Muscle of leg (tissue), 11 donors: Measurements from ENCODE around the gene IPMK. TPM values are rescaled to one million over a fixed set of nuclear protein-coding genes. Genes with fewer than 3 reads are reported as not detected.
A peak's percentile ranks its signal among the peaks of the same experiment; 100 is the strongest.

Experiments used
- DNase-seq: peaks from one replicate; pipeline ENCODE4 v3.0.0; 2013
- H3K27ac ChIP-seq: one replicate; pipeline ENCODE4 v1.5.1; 2013; ENCODE audit warnings: mild to moderate bottlenecking, low read length, control low read depth
- H3K27me3 ChIP-seq: one replicate; pipeline ENCODE4 v1.6.1; 2013; ENCODE audit warnings: low read length; ENCODE audit not compliant: control insufficient read depth, insufficient read depth
- H3K36me3 ChIP-seq: one replicate; pipeline ENCODE4 v1.6.1; 2013; ENCODE audit warnings: low read length; ENCODE audit not compliant: control insufficient read depth, insufficient read depth
- H3K4me1 ChIP-seq: one replicate; pipeline ENCODE4 v1.6.1; 2013; ENCODE audit warnings: low read length; ENCODE audit not compliant: control insufficient read depth, insufficient read depth
- H3K4me3 ChIP-seq: one replicate; pipeline ENCODE4 v1.5.1; 2013; ENCODE audit warnings: low read length, control low read depth
- H3K9me3 ChIP-seq: replicated peaks from 2 replicates; pipeline ENCODE4 v1.6.1; 2013; ENCODE audit warnings: low read depth, low read length; ENCODE audit not compliant: control insufficient read depth
- WGBS: methylation state at CpG from one replicate; pipeline ENCODE4 v1.1.5; 2013; ENCODE audit warnings: missing lambda C conversion rate; ENCODE audit not compliant: insufficient coverage; 5-methylcytosine and 5-hydroxymethylcytosine counted together
- polyA plus RNA-seq, 8 donors: library from polyadenylated mRNA; unstranded; fragments of 120-200 nt; gene quantifications; one replicate each; pipeline versions ENCODE4 v1.2.1 to v1.2.3, GENCODE V29; 2013; ENCODE audit warnings: inconsistent platforms in 1 of 8, low replicate concordance in 1 of 8; ENCODE audit not compliant: insufficient read length in 8 of 8, insufficient read depth in 1 of 8
- total RNA-seq: library from RNA; stranded (reverse); fragments of 120-200 nt; gene quantifications from one replicate; pipeline ENCODE4 v1.2.4, GENCODE V29; 2013

Gene IPMK
- total and polyA plus RNA-seq, 9 donors = 2.7 to 4.6 (median 3.5) TPM

DNA sequence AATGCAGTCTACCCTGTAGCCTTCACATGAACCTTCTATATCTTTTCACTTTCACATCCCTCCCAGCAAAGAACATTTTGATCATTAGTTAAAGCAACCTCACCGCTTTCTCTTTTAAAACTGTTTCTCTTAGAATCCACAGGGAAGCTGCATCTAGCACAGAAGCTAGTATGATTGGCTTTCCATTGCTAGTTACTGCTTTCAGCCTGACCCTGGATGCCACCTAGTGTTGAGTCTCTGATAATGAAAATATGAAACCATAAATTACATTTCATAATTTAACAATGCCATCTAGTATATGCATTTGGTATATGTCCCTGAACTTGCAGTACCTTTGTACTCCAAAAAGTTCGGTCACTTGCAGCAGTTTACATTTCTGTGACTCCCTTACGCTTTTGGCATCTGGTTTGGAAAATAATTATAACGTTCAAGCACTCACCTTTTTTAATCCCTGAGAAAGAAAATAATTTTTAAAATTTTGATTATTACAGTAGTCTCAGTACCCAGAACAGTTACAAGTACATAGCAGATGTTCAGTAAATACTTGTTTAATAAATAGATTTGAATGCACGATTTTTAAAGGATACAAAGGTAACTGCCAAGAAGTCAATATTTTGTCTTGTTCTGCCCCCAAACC is 24.0 kb upstream of the IPMK start:
- DNase-seq = peak; percentile 62

DNA sequence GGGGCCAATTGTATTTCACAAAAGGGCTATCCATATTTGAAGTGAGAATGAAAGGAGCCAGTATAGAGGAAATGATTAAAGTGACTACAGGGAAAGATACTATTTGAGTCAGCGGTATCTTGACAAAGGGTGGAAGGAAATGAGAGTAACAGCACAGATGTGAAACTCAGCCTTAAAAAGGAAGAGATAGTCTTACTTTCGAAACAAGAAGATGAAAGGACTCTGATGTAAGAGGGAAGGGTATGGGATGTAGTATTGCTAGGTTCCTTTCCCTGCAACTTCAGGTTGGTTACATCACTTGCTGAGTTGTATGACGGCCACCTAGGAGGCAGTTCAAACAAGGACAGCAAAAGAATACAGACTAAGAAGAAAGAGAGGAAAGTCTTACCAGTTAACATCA is 14.9 kb upstream of the IPMK start:
- WGBS = 67% methylated on average over 3 of the region's 3 CpGs
- peak; percentile 55 for DNase-seq
- Histone ChIP-seq H3K27ac (no peak overlapping the region), H3K36me3 (peaks cover 9% of the 10 kb centered on the region), H3K4me1 (no peaks in the 10 kb centered on the region), H3K4me3 (no peak overlapping the region), H3K9me3 (no peaks in the 10 kb centered on the region), H3K27me3 (no peaks in the 10 kb centered on the region)

More for the DNA sequence above, 24.0 kb upstream of the IPMK start:
- H3K4me3 ChIP-seq = no peak overlapping the region
- no peaks in the 10 kb centered on the region for H3K9me3 ChIP-seq
- H3K27me3 ChIP-seq = no peaks in the 10 kb centered on the region
- no peak overlapping the region for H3K27ac ChIP-seq
- no peaks in the 10 kb centered on the region for H3K36me3 ChIP-seq
- no peaks in the 10 kb centered on the region for H3K4me1 ChIP-seq
- WGBS = 60% methylated on average over 1 of the region's 5 CpGs

DNA sequence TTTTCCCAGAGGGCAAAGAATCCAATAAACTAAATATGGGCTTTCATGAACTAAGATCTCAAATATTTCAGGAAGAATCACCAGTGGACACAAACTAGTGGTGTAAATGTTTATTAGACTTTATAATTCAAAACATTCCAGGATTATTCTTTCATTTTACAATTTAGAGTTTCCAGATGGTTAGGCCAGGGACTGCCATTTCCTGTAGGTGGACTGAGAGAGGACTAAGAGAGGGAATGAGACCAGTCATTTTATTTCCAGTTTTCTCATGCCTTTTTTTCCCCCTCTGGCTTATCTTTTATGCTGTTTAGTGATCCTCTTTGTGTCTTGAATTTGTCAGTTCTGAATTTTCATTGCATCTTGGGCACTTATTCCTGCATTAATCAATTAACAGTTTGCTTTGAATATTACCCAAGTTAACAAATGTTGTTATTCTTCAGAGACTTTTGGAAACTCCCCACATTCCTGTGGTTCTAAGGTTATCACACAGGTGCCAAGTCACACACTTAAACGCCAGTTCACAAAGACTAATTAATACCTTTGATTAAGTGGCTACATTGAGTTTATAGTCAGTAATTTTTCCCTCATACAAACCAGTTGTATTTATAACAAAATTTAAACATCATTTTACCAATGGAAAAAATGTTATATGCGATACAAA is 13.5 kb upstream of the IPMK start:
- Histone ChIP-seq H3K9me3 (no peaks in the 10 kb centered on the region), H3K4me3 (no peak overlapping the region), H3K4me1 (no peaks in the 10 kb centered on the region), H3K27ac (no peak overlapping the region), H3K36me3 (peaks cover 9% of the 10 kb centered on the region), H3K27me3 (no peaks in the 10 kb centered on the region)
- WGBS = no CpG with 5 or more reads among the region's 2 CpGs
- no peak for DNase-seq

DNA sequence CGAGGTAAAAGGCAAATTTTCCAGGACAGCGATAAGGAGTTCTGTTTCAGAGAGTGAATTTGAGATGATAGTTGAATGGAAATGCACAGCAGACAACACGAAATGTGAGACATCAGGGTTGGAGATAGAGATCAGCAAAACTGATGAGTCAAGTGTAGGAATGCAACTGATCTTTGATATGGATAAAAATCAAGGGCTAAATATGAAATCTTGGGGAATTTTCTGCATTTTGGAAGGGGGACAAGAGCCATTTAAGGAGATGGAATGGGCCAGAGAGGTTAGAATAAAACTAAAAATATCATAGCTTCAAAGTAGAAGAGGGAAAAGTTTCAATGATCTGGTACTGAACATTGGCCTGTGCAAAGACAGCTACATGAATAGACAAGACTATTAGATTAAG is 12.8 kb upstream of the IPMK start:
- no peak for DNase-seq

DNA sequence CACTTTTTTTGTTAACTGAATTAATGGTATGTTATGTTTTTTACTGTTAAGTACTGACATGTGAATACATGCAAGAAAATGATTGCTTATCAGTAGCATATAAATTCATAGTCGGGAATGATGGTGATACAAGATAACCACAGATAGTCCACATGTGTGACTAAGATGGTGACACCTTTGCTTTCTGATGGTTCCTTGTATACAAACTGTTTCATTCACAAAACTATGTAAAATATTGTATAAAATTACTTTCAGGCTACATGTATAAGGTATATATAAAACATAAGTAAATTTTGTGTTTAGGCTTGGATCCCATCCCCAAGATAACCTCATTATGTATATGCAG is 11.2 kb upstream of the IPMK start:
- Histone ChIP-seq H3K9me3 (no peaks in the 10 kb centered on the region), H3K27ac (no peak overlapping the region), H3K4me1 (no peaks in the 10 kb centered on the region), H3K4me3 (no peak overlapping the region), H3K27me3 (no peaks in the 10 kb centered on the region), H3K36me3 (peaks cover 9% of the 10 kb centered on the region)
- DNase-seq = no peak
- no CpG with 5 or more reads among the region's 1 CpG for WGBS

More for the DNA sequence above, 12.8 kb upstream of the IPMK start:
- Histone ChIP-seq H3K9me3 (no peaks in the 10 kb centered on the region), H3K27me3 (no peaks in the 10 kb centered on the region), H3K27ac (no peak overlapping the region), H3K36me3 (peaks cover 9% of the 10 kb centered on the region), H3K4me1 (no peaks in the 10 kb centered on the region), H3K4me3 (no peak overlapping the region)
- 88% methylated on average over 3 of the region's 3 CpGs for WGBS

DNA sequence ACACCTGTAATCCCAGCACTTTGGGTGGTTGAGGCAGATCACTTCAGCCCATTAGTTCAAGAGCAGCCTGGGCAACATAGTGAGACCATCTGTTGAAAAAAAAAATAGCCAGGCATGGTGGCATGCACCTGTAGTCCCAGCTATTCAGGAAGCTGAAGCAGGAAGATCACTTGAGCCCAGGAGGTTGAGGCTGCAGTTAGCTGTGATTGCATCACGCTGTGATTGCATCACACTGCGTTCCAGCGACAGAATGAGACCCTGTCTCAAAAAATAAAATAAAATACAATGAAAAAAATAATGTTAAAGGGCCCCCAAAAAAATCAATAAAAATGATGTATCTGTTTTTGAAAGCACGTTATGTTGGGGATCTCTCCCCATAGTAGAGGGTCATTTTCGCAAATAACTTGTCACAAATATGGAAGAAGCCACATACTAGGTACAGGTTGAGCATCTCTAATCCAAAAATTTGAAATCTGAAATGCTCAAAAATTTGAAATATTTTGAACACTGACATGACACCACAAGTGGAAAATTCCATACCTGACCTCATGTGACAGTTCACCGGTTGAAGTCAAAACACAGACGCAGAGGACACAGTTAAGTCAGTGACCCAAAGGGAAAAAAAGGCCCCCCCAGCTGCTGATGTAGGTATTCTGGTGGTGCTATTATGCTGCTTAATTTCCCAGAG is 10.7 kb upstream of the IPMK start:
- Histone ChIP-seq H3K9me3 (no peaks in the 10 kb centered on the region), H3K27ac (no peak overlapping the region), H3K36me3 (peaks cover 9% of the 10 kb centered on the region), H3K27me3 (no peaks in the 10 kb centered on the region), H3K4me1 (no peaks in the 10 kb centered on the region), H3K4me3 (no peak overlapping the region)
- DNase-seq = no peak
- WGBS = no CpG with 5 or more reads among the region's 7 CpGs

DNA sequence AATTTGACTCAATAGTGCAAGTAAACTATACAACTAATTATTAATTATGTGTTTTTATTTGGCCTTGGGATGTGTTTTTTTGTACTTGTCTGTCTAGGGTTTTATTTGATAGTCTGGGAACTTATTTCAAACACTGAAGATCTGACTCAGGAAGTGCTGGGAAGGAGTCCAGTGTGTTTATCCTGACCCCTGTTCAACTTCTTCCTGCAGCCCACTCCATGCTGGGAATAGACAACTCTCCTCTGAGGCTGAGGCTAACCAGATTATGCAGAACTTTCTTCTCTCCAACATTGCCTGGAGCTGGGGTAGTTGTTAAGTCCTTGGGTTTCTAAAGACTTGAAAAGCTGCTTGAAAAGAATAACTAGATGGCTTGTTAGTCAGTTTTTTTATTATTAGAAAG is 8.2 kb upstream of the IPMK start:
- no peaks in the 10 kb centered on the region for H3K27me3 ChIP-seq
- H3K9me3 ChIP-seq = no peaks in the 10 kb centered on the region
- no peak overlapping the region for H3K27ac ChIP-seq
- peaks cover 9% of the 10 kb centered on the region for H3K36me3 ChIP-seq
- no peaks in the 10 kb centered on the region for H3K4me1 ChIP-seq
- H3K4me3 ChIP-seq = no peak overlapping the region
- peak; percentile 10 for DNase-seq

DNA sequence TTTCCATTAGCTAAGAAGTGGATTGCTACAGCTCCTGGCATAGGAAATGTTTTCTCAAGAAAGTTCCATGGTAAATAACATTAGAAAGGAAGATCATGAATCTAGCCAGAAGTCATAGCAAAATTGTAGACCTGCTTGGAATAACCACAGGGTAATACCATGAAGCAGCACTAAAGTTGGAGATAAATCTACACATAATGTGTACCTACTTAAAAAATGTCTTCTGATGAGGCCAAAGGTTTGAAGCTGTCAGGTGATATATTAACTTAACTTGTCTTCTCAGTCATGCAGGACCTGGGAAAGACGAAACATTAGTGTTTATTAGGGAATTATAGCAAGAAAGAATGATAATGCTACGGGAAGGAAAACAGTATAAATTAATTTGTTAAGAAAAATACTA is 7.6 kb upstream of the IPMK start:
- Histone ChIP-seq H3K27me3 (no peaks in the 10 kb centered on the region), H3K9me3 (no peaks in the 10 kb centered on the region), H3K27ac (no peak overlapping the region), H3K4me3 (no peak overlapping the region), H3K36me3 (peaks cover 9% of the 10 kb centered on the region), H3K4me1 (no peaks in the 10 kb centered on the region)
- no peak for DNase-seq
- no CpG with 5 or more reads among the region's 2 CpGs for WGBS

DNA sequence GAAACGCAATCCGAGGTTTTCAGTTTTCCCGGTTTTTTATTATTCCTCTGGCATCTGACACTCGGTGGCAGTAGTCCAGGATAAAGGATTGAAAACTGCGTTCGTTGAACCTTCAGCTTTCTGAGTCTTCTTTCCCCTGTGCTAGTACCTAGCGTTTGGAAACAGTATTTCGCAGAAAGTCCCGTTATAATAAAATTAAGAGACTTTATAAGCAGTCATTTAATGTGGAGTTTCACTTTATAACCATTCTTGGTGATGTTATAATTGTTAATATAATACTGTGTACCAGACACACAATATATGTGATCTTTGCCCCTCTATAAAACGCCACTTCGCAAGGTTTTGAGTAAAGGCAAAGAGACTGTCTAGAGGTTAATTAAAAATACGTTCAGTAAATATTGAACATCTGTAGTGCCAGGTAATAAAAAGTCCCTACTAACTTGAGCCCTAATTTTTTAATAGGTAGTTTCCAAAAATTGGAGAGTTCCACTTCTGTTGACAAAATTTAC is 2.1 kb upstream of the IPMK start:
- H3K4me1 ChIP-seq = peaks cover 2% of the 10 kb centered on the region
- 0% methylated on average over 6 of the region's 12 CpGs for WGBS
- DNase-seq = no peak
- H3K27ac ChIP-seq = peak overlapping the region; percentile 90
- H3K4me3 ChIP-seq = peak overlapping the region; percentile 81
- H3K9me3 ChIP-seq = no peaks in the 10 kb centered on the region
- H3K27me3 ChIP-seq = no peaks in the 10 kb centered on the region
- no peaks in the 10 kb centered on the region for H3K36me3 ChIP-seq

DNA sequence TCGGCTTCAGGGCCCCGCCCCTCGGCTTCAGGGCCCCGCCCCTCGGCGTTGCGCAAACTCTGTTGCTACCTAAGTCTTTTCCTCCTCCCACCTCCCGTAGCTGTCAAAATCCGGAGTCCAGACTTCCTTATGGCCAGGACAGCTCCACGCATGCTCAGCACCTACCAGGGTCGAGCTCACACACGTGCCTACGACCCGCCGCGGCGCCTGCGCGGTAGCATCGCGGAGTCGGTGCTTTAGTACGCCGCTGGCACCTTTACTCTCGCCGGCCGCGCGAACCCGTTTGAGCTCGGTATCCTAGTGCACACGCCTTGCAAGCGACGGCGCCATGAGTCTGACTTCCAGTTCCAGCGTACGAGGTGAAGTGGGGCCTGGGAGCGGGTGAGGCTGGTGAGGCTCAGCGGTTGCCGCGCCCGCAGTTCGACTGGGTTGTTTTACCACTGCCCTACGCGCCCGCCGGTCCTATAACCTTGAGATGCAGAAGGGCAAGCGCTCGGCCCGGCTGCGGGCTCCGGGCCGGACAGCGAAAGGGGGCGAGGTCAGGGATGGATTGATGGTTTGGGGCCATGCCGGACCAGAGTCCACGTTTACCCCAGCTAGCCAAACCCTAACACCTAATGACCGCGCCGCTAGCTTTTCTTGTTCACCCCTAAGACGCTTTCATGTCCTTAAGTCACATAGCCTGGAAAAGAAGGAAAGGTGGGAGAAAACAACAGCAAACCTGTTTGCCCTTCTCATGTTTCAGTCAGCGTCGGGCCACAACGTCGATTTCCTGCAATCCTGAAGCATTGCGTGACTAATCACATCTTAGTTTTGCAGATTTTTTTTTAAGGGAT is 1.5 kb upstream of the IPMK start, which contains the start of gene CISD1:
CISD1 (plus strand) TSS at position 217 of the 836 bp plus-strand sequence; CDS start at position 329, 112 bp downstream.
- H3K27me3 ChIP-seq = no peaks in the 10 kb centered on the region

More for the DNA sequence above, 1.5 kb upstream of the IPMK start, which contains the start of gene CISD1:
- Histone ChIP-seq H3K27ac (peak within 1 kb of the TSS; percentile 95), H3K4me3 (peak within 1 kb of the TSS; percentile 81), H3K9me3 (no peaks in the 10 kb centered on the region), H3K4me1 (peaks cover 2% of the 10 kb centered on the region), H3K36me3 (no peaks in the 10 kb centered on the region)
- WGBS = under 1% methylated on average over 55 of the region's 66 CpGs
- DNase-seq = peak; percentile 99
